ENCODE results near the gene LRRC40. TPM values are rescaled to one million over a fixed set of nuclear protein-coding genes. Genes with fewer than 3 reads are reported as not detected.

Gene LRRC40
- total and polyA plus RNA-seq, 2 experiments from 2014 or later, result 19.4 to 21.0 TPM

GRCh38 chr1:70103770-70104169 lies 101.6 kb downstream of the LRRC40 start:
- H3K27ac ChIP-seq, result no peak overlapping the region
- H3K27me3 ChIP-seq, result no peaks in the 10 kb centered on the region
- no peaks in the 10 kb centered on the region for H3K36me3 ChIP-seq
- TF ChIP-seq CTCF (IDR thresholded peaks at IDR 0.05; ENCODE audit: low read depth, low read length), result no peak
- H3K4me1 ChIP-seq (ENCODE audit: low read depth), result no peaks in the 10 kb centered on the region
- no peaks in the 10 kb centered on the region for H3K9me3 ChIP-seq (ENCODE audit: low read depth)
- H3K4me3 ChIP-seq, result no peak overlapping the region
- no peak for DNase-seq (ENCODE audit: low read depth in 1 of 2, low spot score in 1 of 2)

- H3K27ac ChIP-seq, result no peak overlapping the region
- no peaks in the 10 kb centered on the region for H3K4me1 ChIP-seq (ENCODE audit: low read depth)
- no peaks in the 10 kb centered on the region for H3K36me3 ChIP-seq
- DNase-seq (ENCODE audit: low read depth in 1 of 2, low spot score in 1 of 2), result no peak
- H3K9me3 ChIP-seq (ENCODE audit: low read depth), result no peaks in the 10 kb centered on the region
- TF ChIP-seq CTCF (IDR thresholded peaks at IDR 0.05; ENCODE audit: low read depth, low read length), result no peak
- no peak overlapping the region for H3K4me3 ChIP-seq
- H3K27me3 ChIP-seq, result no peaks in the 10 kb centered on the region
Observed at GRCh38 chr1:70101774-70102173, 103.6 kb downstream of the LRRC40 start.

- H3K4me3 ChIP-seq, result no peak overlapping the region
- TF ChIP-seq CTCF (IDR thresholded peaks at IDR 0.05; ENCODE audit: low read depth, low read length), result no peak
- H3K4me1 ChIP-seq (ENCODE audit: low read depth), result no peaks in the 10 kb centered on the region
- no peaks in the 10 kb centered on the region for H3K36me3 ChIP-seq
- DNase-seq (ENCODE audit: low read depth in 1 of 2, low spot score in 1 of 2), result no peak
- H3K27me3 ChIP-seq, result no peaks in the 10 kb centered on the region
- H3K9me3 ChIP-seq (ENCODE audit: low read depth), result no peaks in the 10 kb centered on the region
- H3K27ac ChIP-seq, result no peak overlapping the region
Observed at GRCh38 chr1:70101231-70101630, 104.1 kb downstream of the LRRC40 start.

Other genes starting within 250 kb of the LRRC40 start
- 81.8 and 143 TPM in 2 replicates for gene SRSF11, start 15.8 kb upstream of the LRRC40 start, total RNA-seq
- gene SRSF11, start 15.8 kb upstream of the LRRC40 start, polyA plus RNA-seq, result 228 and 269 TPM in 2 replicates
- 20.5 and 26.3 TPM in 2 replicates for gene ANKRD13C, start 149.1 kb upstream of the LRRC40 start, total RNA-seq
- 18.2 and 18.8 TPM in 2 replicates for gene ANKRD13C, start 149.1 kb upstream of the LRRC40 start, polyA plus RNA-seq
- gene CTH, start 205.7 kb upstream of the LRRC40 start, total RNA-seq, result 4.3 and 4.8 TPM in 2 replicates
- 4.0 and 6.5 TPM in 2 replicates for gene CTH, start 205.7 kb upstream of the LRRC40 start, polyA plus RNA-seq